HEK293 (cell line): ENCODE results near the gene NAGLU.

Experiments
- CTCF ChIA-PET: fragments of 350-600 bp; formaldehyde crosslinking; extraction: SDS; loops from one replicate; lab custom pipeline; 2021; ENCODE audit warnings: antibody characterized with exemption; lab: Yijun Ruan, JAX
- POLR2A ChIA-PET: fragments of 300-600 bp; formaldehyde crosslinking; extraction: SDS; loops from one replicate; lab custom pipeline; 2020; ENCODE audit warnings: antibody characterized with exemption, inconsistent platforms; lab: Yijun Ruan, JAX
- H3K27ac ChIP-seq: fragments of 200-500 bp; sonication (Bioruptor generic); 2 replicates; pipeline ENCODE4 v1.5.1; 2014; ENCODE audit warnings: low read depth, low read length, control low read depth, inconsistent platforms; ENCODE audit errors: extremely low read depth
- H3K36me3 ChIP-seq, 2 experiments: fragments of 200-500 bp in 1 of 2; sonication (Bioruptor generic) in 1 of 2; 1 replicate in 1 of 2; 2 replicates in 1 of 2; pipeline ENCODE4 v1.5.1; 2014 to 2017; ENCODE audit warnings: inconsistent platforms in 2 of 2, low read length in 2 of 2; ENCODE audit not compliant: control insufficient read depth in 2 of 2, insufficient read depth in 1 of 2
- H3K4me1 ChIP-seq: fragments of 200-500 bp; sonication (Bioruptor generic); 2 replicates; pipeline ENCODE4 v1.5.1; 2014; ENCODE audit warnings: mild to moderate bottlenecking, low read length, inconsistent platforms; ENCODE audit not compliant: control insufficient read depth, insufficient read depth
- H3K4me3 ChIP-seq: 2 replicates; pipeline ENCODE4 v1.5.1; 2011; ENCODE audit warnings: low read depth, mild to moderate bottlenecking, control low read depth, low read length, moderate library complexity
- H3K9me3 ChIP-seq: fragments of 200-500 bp; sonication (Bioruptor generic); 2 replicates; pipeline ENCODE4 v1.5.1; 2014; ENCODE audit warnings: low read depth, low read length, inconsistent platforms; ENCODE audit not compliant: control insufficient read depth, insufficient read depth
- BCL11A ChIP-seq: fragments of 450-650 bp; formaldehyde crosslinking; IDR thresholded peaks from 2 replicates; pipeline ENCODE4 v1.5.1; 2016; ENCODE audit warnings: low read depth, missing biosample characterization, missing genetic modification characterization
- EGR2 ChIP-seq: fragments of 450-650 bp; formaldehyde crosslinking; IDR thresholded peaks from 2 replicates; pipeline ENCODE4 v1.5.1; 2016; ENCODE audit warnings: low read depth, missing biosample characterization, missing genetic modification characterization
- FEZF1 ChIP-seq: fragments of 450-650 bp; formaldehyde crosslinking; IDR thresholded peaks from 2 replicates; pipeline ENCODE4 v1.5.1; 2016; ENCODE audit warnings: missing biosample characterization, missing genetic modification characterization
- GLI2 ChIP-seq: fragments of 450-650 bp; formaldehyde crosslinking; IDR thresholded peaks from 2 replicates; pipeline ENCODE4; 2017; ENCODE audit warnings: missing biosample characterization, missing genetic modification characterization, low read depth, borderline replicate concordance
- GLIS1 ChIP-seq: fragments of 450-650 bp; formaldehyde crosslinking; IDR thresholded peaks from 2 replicates; pipeline ENCODE4 v1.5.1; 2016; ENCODE audit warnings: missing biosample characterization, missing genetic modification characterization
- PRDM10 ChIP-seq: fragments of 450-650 bp; formaldehyde crosslinking; IDR thresholded peaks from 2 replicates; pipeline ENCODE4 v1.5.1; 2016; ENCODE audit warnings: missing biosample characterization, missing genetic modification characterization
- ZFHX2 ChIP-seq: fragments of 450-650 bp; formaldehyde crosslinking; conservative IDR thresholded peaks from 2 replicates; pipeline ENCODE4 v1.5.1; 2016; ENCODE audit warnings: missing biosample characterization, missing genetic modification characterization
- ZNF146 ChIP-seq: fragments of 450-650 bp; formaldehyde crosslinking; IDR thresholded peaks from 2 replicates; pipeline ENCODE4 v1.5.1; 2016; ENCODE audit warnings: missing biosample characterization, missing genetic modification characterization
- ZNF155 ChIP-seq: fragments of 450-650 bp; formaldehyde crosslinking; IDR thresholded peaks from 2 replicates; pipeline ENCODE4 v1.5.1; 2016; ENCODE audit warnings: missing biosample characterization, missing genetic modification characterization
- ZNF248 ChIP-seq: fragments of 450-650 bp; formaldehyde crosslinking; IDR thresholded peaks from 2 replicates; pipeline ENCODE4 v1.5.1; 2017; ENCODE audit warnings: missing biosample characterization, missing genetic modification characterization
- ZNF335 ChIP-seq: fragments of 450-650 bp; formaldehyde crosslinking; conservative IDR thresholded peaks from 2 replicates; pipeline ENCODE4 v1.5.1; 2016; ENCODE audit warnings: missing biosample characterization, missing genetic modification characterization
- ZNF394 ChIP-seq: fragments of 450-650 bp; formaldehyde crosslinking; IDR thresholded peaks from 2 replicates; pipeline ENCODE4 v1.5.1; 2016; ENCODE audit warnings: missing biosample characterization, missing genetic modification characterization, mild to moderate bottlenecking, moderate library complexity, borderline replicate concordance
- ZNF48 ChIP-seq: fragments of 450-650 bp; formaldehyde crosslinking; IDR thresholded peaks from 2 replicates; pipeline ENCODE4 v1.5.1; 2016; ENCODE audit warnings: missing biosample characterization, missing genetic modification characterization
- ZNF548 ChIP-seq: fragments of 450-650 bp; formaldehyde crosslinking; IDR thresholded peaks from 2 replicates; pipeline ENCODE4 v1.5.1; 2016; ENCODE audit warnings: missing biosample characterization, missing genetic modification characterization
- ZNF561 ChIP-seq: fragments of 450-650 bp; IDR thresholded peaks from 2 replicates; pipeline ENCODE4 v1.5.1; 2018; ENCODE audit warnings: missing biosample characterization, missing genetic modification characterization, borderline replicate concordance
- ZNF600 ChIP-seq: fragments of 450-650 bp; formaldehyde crosslinking; IDR thresholded peaks from 2 replicates; pipeline ENCODE4 v1.5.1; 2016; ENCODE audit warnings: missing biosample characterization, missing genetic modification characterization
- ZSCAN4 ChIP-seq: fragments of 450-650 bp; formaldehyde crosslinking; IDR thresholded peaks from 2 replicates; pipeline ENCODE4 v1.5.1; 2017; ENCODE audit warnings: missing biosample characterization, missing genetic modification characterization

The NAGLU gene

GRCh38 chr17:42561897-42562387 is 25.9 kb downstream of the NAGLU start, which contains the start of gene COASY (continued):
- peak; percentile 62 for TF ChIP-seq ZNF335

- TF ChIP-seq BCL11A (tag by site-specific recombination) (0 out of 2 replicates have a peak, but pooled peaks have one; percentile 4), ZNF600 (tag by site-specific recombination) (peak; percentile 88), ZNF561 (no peak)
- Histone ChIP-seq H3K27ac (peak overlapping the region; percentile 87), H3K4me3 (peak overlapping the region; percentile 89), H3K9me3 (no peaks in the 10 kb centered on the region), H3K4me1 (peaks cover 10% of the 10 kb centered on the region; the same call in 1 of the 2 replicates), H3K36me3 (peaks cover 0 to 38% of the 10 kb centered on the region in 2 experiments; a peak in 2 of 3 replicates)
- ChIA-PET CTCF (interaction anchor here (0.6 to 1.7 kb wide), 5 partner anchors 8 to 18 kb away, joined by 3 to 4 read pairs (median 3); no protein-coding TSS in a partner anchor), POLR2A (interaction anchor here (0.8 kb wide), 1 partner anchor 8 kb away, joined by 5 read pairs; no protein-coding TSS in a partner anchor)
Measured at GRCh38 chr17:42562388-42563142, 26.5 kb downstream of the NAGLU start.

GRCh38 chr17:42563143-42563509 is 27.1 kb downstream of the NAGLU start:
- POLR2A ChIA-PET: interaction anchor here (0.8 kb wide), 1 partner anchor 8 kb away, joined by 5 read pairs; no protein-coding TSS in a partner anchor

GRCh38 chr17:42563543-42563942 is 27.5 kb downstream of the NAGLU start:
- CTCF ChIA-PET: interaction anchor here (0.9 to 1.1 kb wide), 3 partner anchors 12 to 434 kb away, joined by 3 read pairs; partner anchors contain the start of gene RPL27
- no peak overlapping the region for H3K4me3 ChIP-seq
- peaks cover 0 to 44% of the 10 kb centered on the region in 2 experiments; a peak in 1 of 3 replicates for H3K36me3 ChIP-seq

More at GRCh38 chr17:42563143-42563509, 27.1 kb downstream of the NAGLU start:
- 0 out of 2 replicates have a peak, but pooled peaks have one; percentile 30 for TF ChIP-seq GLIS1 (tag by site-specific recombination)
- peak; percentile 63; the same call in 1 of the 2 replicates for TF ChIP-seq FEZF1 (tag by site-specific recombination)
- TF ChIP-seq GLI2 (tag by site-specific recombination): no peak
- TF ChIP-seq ZNF394 (tag by site-specific recombination): peak; percentile 19; the same call in 1 of the 2 replicates
- peak; percentile 83 for TF ChIP-seq EGR2 (tag by site-specific recombination)
- no peak for TF ChIP-seq ZNF248
- TF ChIP-seq ZFHX2 (tag by site-specific recombination): peak; percentile 86
- TF ChIP-seq ZNF146 (tag by site-specific recombination): no peak
- no peak for TF ChIP-seq ZNF548
- TF ChIP-seq ZSCAN4: no peak
- TF ChIP-seq, all 188 proteins: peak for 5
- H3K27ac ChIP-seq: peak overlapping the region; percentile 87
- H3K9me3 ChIP-seq: no peaks in the 10 kb centered on the region
- H3K4me1 ChIP-seq: peaks cover 10% of the 10 kb centered on the region; the same call in 1 of the 2 replicates
- H3K36me3 ChIP-seq: peaks cover 0 to 41% of the 10 kb centered on the region in 2 experiments; a peak in 1 of 3 replicates
- peak overlapping the region; percentile 89 for H3K4me3 ChIP-seq
- CTCF ChIA-PET: interaction anchor here (0.9 to 1.1 kb wide), 3 partner anchors 9 to 15 kb away, joined by 3 read pairs; no protein-coding TSS in a partner anchor

More at GRCh38 chr17:42563543-42563942, 27.5 kb downstream of the NAGLU start:
- POLR2A ChIA-PET: interaction anchor here (0.8 kb wide), 1 partner anchor 9 kb away, joined by 5 read pairs; no protein-coding TSS in a partner anchor
- no peak overlapping the region for H3K27ac ChIP-seq
- no peaks in the 10 kb centered on the region for H3K9me3 ChIP-seq
- H3K4me1 ChIP-seq: peaks cover 10% of the 10 kb centered on the region; the same call in 1 of the 2 replicates
- TF ChIP-seq ZNF335 (peak; percentile 87), ZNF155 (tag by site-specific recombination) (no peak), GLIS1 (tag by site-specific recombination) (peak; percentile 1; the same call in 1 of the 2 replicates), PRDM10 (peak; percentile 61), ZNF48 (tag by site-specific recombination) (no peak)
